Uterus (tissue), 4 donors: ENCODE data around the gene IGLON5. TPM values are rescaled to one million over a fixed set of nuclear protein-coding genes. Genes with fewer than 3 reads are reported as not detected.

ENCODE experiments used
- DNase-seq, 2 donors: peaks; one replicate each; pipeline ENCODE4 v3.0.0-alpha.2; 2019 to 2020
- H3K27ac ChIP-seq, 2 donors: fragments of 200-600 bp; sonication (generic); 1 replicate in 1 of 2; 2 replicates in 1 of 2; pipeline ENCODE4 v1.5.1; 2016 to 2018
- H3K27me3 ChIP-seq, 2 donors: fragments of 200-600 bp; sonication (generic); one replicate each; pipeline ENCODE4 v1.5.1; 2018 to 2019; ENCODE audit warnings: control low read depth in 1 of 2
- H3K36me3 ChIP-seq, 2 donors: fragments of 200-600 bp; sonication (generic); one replicate each; pipeline ENCODE4 v1.5.1; 2019; ENCODE audit warnings: control low read depth in 1 of 2
- H3K4me1 ChIP-seq, 2 donors: fragments of 200-600 bp; sonication (generic); one replicate each; pipeline ENCODE4 v1.5.1; 2018 to 2019; ENCODE audit warnings: control low read depth in 1 of 2
- H3K4me3 ChIP-seq, 2 donors: fragments of 200-600 bp; sonication (generic); 1 replicate in 1 of 2; 2 replicates in 1 of 2; pipeline ENCODE4 v1.5.1; 2018 to 2019; ENCODE audit warnings: mild to moderate bottlenecking in 1 of 2
- H3K9me3 ChIP-seq, 2 donors: fragments of 200-600 bp; sonication (generic); one replicate each; pipeline ENCODE4 v1.5.1; 2019; ENCODE audit warnings: control low read depth in 1 of 2
- POLR2A ChIP-seq, 2 donors: fragments of 450-650 bp; IDR thresholded peaks; one replicate each; pipeline ENCODE4 v1.6.1; 2016; ENCODE audit warnings: antibody characterized with exemption in 2 of 2, mild to moderate bottlenecking in 1 of 2, moderate library complexity in 1 of 2
- intact Hi-C: fragments of 100-400 bp; cut with DNase I; formaldehyde crosslinking; loops from one replicate; pipeline ENCODE4 v1.15.1; 2023; ENCODE audit warnings: low total_unique reads
- total RNA-seq, 4 donors: library from RNA; depleted of rRNA in 3 of 4; stranded (reverse); fragments of >200 nt in 3 of 4; gene quantifications; one replicate each; pipeline versions ENCODE4 v1.1.0 to v1.2.4, GENCODE V29; 2014 to 2023
- TF ChIP-seq, protein P1 (sequence below), 4 experiments: fragments of 200-600 bp in 2 of 4; fragments of 450-650 bp in 2 of 4; sonication (generic) in 2 of 4; IDR thresholded peaks; one replicate each; pipeline ENCODE4 v1.5.1; 2016 to 2019; ENCODE audit warnings: antibody characterized with exemption in 4 of 4, mild to moderate bottlenecking in 2 of 4, moderate library complexity in 1 of 4
- donor health status: DM: yes; HTN: yes; CAD: no.

The IGLON5 gene
- total RNA-seq, 4 donors from 2014 or later: 0.28 TPM; not detected in 3

DNA sequence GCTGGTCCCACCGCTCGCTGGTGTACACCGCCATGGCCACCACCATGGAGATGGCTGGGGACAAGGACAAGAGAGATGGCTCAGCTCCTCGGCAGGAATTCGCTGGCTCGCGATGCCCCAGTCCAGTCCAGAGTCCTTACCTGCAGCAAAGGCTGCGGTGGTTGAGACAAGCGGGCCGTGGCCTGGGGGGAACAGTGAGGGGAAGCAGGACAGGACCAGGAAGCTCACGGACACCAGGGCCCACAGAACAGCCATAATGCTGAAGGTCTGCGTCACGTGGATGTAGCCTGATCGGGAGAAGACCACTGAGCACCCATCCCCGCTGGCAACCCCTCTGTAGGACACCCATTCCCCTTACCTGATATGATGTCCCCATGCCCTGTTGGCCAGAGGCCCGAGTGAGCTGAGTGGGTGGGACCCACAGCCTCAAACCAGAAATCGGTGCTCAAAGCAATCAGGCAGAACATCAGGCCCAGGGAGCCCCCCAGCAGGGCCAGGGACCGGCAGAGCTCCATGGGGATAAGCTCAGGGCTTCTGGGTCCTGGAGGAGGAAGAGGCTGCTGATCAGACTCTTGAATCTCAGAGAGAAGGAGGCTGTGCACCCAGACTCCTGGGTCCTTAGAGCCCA lies 60.7 kb downstream of the IGLON5 start:
- no peak overlapping the region for H3K4me3 ChIP-seq
- H3K9me3 ChIP-seq: no peaks in the 10 kb centered on the region
- no peak overlapping the region for H3K27ac ChIP-seq
- H3K36me3 ChIP-seq: no peaks in the 10 kb centered on the region
- no peak for DNase-seq
- TF ChIP-seq POLR2A (IDR thresholded peaks at IDR 0.05): no peak
- TF ChIP-seq, protein P1, sequence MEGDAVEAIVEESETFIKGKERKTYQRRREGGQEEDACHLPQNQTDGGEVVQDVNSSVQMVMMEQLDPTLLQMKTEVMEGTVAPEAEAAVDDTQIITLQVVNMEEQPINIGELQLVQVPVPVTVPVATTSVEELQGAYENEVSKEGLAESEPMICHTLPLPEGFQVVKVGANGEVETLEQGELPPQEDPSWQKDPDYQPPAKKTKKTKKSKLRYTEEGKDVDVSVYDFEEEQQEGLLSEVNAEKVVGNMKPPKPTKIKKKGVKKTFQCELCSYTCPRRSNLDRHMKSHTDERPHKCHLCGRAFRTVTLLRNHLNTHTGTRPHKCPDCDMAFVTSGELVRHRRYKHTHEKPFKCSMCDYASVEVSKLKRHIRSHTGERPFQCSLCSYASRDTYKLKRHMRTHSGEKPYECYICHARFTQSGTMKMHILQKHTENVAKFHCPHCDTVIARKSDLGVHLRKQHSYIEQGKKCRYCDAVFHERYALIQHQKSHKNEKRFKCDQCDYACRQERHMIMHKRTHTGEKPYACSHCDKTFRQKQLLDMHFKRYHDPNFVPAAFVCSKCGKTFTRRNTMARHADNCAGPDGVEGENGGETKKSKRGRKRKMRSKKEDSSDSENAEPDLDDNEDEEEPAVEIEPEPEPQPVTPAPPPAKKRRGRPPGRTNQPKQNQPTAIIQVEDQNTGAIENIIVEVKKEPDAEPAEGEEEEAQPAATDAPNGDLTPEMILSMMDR (IDR thresholded peaks at IDR 0.05): no peak
- H3K4me1 ChIP-seq: no peaks in the 10 kb centered on the region
- intact Hi-C loops: no loop called here
- no peaks in the 10 kb centered on the region for H3K27me3 ChIP-seq

DNA sequence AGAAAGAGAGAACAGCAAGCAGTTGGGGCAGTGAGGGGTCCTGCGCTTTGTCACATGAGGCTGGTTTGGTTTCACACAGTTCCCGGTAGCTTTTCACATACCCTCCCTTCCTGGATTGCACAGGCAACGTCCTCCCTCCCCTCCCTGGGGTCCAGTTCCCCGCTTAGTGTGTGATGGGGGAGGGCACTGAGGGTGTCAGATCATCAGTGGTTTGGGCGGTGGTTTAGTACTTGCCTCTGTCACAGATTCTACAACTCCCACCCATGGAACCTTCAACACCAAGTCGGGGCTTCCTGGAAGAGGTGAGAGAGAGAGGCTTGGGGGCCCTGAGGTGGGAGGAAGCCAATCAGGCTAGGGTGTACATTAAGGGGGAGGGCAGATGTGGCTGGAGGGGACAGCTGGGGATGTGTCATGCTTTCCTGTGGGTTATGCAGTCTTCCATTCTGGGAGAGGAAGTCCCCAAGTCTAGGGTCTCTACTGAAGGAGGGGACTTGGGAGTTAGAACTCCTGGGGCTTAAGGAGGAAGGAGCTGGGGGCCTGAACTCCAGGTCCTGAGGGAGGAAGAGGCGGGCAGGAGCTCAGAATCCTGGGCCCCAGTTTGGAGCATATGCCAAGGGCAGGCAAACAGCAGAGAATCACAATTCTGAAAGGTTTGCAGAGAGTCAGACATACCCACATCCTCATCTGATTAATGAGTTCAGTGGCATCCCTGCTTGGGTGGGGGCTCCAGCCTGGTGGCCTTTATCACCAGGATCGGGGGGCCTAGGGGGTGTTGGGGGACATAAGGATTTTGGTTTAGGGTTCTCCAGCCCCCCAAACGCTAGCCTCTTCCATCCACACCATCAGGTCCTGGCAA lies 61.4 kb downstream of the IGLON5 start, which contains the start of gene NKG7:
Gene NKG7, minus strand, starts transcription at position 6 of the 856 bp plus-strand sequence. CDS start 119 bp downstream, outside the sequence.
- intact Hi-C loops: no loop called here
- Histone ChIP-seq H3K36me3 (no peaks in the 10 kb centered on the region), H3K27me3 (no peaks in the 10 kb centered on the region), H3K4me3 (no peak within 1 kb of the TSS), H3K27ac (no peak within 1 kb of the TSS), H3K4me1 (no peaks in the 10 kb centered on the region), H3K9me3 (no peaks in the 10 kb centered on the region)
- DNase-seq: no peak
- no peak for TF ChIP-seq POLR2A (IDR thresholded peaks at IDR 0.05)
- TF ChIP-seq, protein P1 (IDR thresholded peaks at IDR 0.05): no peak

DNA sequence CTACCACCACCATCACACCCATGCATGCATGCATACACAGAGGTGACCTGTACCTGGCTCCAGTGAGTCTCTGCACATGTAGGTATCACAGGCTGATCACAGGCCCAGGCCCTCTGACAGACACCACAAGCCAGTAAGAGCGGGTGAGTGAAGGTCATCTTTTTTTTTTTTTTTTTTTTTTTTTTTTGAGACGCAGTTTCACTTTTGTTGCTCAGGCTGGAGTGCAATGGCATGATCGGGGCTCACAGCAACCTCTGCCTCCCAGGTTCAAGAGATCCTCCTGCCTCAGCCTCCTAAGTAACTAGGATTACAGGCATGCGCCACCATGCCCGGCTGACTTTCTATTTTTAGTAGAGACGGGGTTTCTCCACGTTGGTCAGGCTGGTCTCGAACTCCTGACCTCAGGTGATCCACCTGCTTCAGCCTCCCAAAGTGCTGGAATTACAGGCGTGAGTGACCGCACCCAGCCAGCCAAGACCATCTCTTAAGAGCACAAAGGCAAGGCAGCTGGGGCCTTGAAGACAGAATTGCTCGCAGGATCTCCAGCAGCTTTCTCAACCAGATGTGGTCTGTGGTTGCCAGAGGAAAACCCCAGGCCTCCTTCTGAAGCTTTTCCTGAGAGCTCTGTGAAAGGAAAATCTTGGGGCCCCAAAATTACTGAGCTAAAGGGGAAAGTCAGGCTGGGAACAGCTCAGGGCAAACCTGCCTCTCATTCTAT lies 64.2 kb downstream of the IGLON5 start:
- intact Hi-C loops: no loop called here
- DNase-seq: no peak
- TF ChIP-seq, protein P1 (IDR thresholded peaks at IDR 0.05): no peak
- TF ChIP-seq POLR2A (IDR thresholded peaks at IDR 0.05): no peak
- Histone ChIP-seq H3K4me3 (no peak overlapping the region), H3K4me1 (no peaks in the 10 kb centered on the region), H3K27ac (no peak overlapping the region), H3K27me3 (no peaks in the 10 kb centered on the region), H3K36me3 (no peaks in the 10 kb centered on the region), H3K9me3 (no peaks in the 10 kb centered on the region)

DNA sequence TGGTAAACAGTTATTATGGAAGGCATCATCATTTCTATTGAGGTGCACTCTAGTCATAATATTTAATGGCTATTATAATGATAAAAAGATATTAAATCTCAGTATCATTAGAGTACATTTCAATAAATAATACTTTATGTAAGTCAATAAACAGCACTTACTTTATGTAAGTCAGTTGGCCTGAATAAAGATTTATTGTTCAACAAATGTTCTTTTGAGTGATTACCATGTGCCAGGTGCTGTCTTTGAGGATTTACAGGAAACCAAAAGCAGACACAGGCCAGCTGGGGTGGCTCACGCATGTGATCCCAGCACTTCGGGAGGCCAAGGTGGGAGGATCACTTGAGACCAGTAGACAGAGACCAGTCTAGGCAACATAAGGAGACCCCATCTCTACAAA lies 66.0 kb downstream of the IGLON5 start:
- intact Hi-C loops: no loop called here
- H3K4me1 ChIP-seq: no peaks in the 10 kb centered on the region
- DNase-seq: no peak
- no peaks in the 10 kb centered on the region for H3K9me3 ChIP-seq
- H3K27ac ChIP-seq: no peak overlapping the region
- TF ChIP-seq POLR2A (IDR thresholded peaks at IDR 0.05): no peak
- TF ChIP-seq, protein P1 (IDR thresholded peaks at IDR 0.05): no peak
- no peaks in the 10 kb centered on the region for H3K27me3 ChIP-seq
- no peaks in the 10 kb centered on the region for H3K36me3 ChIP-seq
- H3K4me3 ChIP-seq: no peak overlapping the region
